Upper lobe of left lung (tissue), 4 donors: ENCODE measurements around the gene DCP1B.
A peak's percentile ranks its signal among the peaks of the same experiment; 100 is the strongest.

Experiments used
- CTCF ChIP-seq, 6 experiments: fragments of 450-650 bp in 4 of 6; fragments of 200-600 bp in 2 of 6; sonication (generic) in 2 of 6; IDR thresholded peaks; one replicate each; pipeline ENCODE4 v1.5.1; 2016 to 2019; ENCODE audit warnings: antibody characterized with exemption in 6 of 6
- POLR2A ChIP-seq, 4 donors: fragments of 450-650 bp; IDR thresholded peaks; one replicate each; pipeline ENCODE4 v1.5.1; 2016 to 2017; ENCODE audit warnings: antibody characterized with exemption in 4 of 4, mild to moderate bottlenecking in 2 of 4
- POLR2AphosphoS5 ChIP-seq, 2 donors: sonication (generic); formaldehyde crosslinking; IDR thresholded peaks; one replicate each; pipeline ENCODE4 v1.5.1; 2017; ENCODE audit warnings: antibody characterized with exemption in 2 of 2

DNA sequence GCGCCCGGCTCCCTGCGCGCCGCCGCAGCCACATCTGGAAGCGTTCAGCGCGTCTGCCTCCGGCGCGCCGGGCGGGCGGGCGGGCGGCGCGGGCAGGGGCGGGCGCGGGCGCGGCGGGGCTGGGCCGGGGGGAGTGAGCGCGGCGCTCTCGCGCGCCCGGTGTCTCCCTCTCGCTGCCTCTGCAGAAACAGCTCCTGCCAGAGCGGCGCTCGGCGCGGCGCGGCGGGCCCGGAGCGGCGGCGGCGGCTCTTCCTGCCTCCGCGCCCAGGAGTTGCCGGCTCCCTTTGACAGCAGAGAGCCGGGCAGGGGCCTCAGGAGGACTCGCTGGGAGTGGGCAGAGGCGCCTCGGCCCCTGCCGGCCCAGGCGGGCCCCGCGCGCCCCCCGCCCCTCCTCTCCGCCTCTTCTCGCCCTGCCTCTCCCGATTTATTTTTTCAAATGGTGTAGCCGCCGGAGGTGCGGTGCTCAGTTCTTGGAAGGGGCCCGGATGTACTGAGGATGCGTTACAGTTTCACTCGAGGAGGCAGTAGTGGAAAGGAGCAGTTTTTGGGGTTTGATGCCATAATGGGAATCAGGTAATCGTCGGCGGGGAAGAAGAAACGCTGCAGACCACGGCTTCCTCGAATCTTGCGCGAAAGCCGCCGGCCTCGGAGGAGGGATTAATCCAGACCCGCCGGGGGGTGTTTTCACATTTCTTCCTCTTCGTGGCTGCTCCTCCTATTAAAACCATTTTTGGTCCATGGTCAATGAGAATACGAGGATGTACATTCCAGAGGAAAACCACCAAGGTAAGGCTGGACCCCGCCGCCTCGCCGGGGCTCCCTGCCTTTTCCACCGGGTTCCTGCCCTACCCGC lies 48.8 kb upstream of the DCP1B start, which contains the start of gene CACNA1C:
- TF ChIP-seq POLR2AphosphoS5 (IDR thresholded peaks at IDR 0.05) (peak in 1 of 2 donors; percentile 9), CTCF (IDR thresholded peaks at IDR 0.05) (peak in 3 of 6 experiments; percentile 12 to 38 (median 22)), POLR2A (IDR thresholded peaks at IDR 0.05) (peak in 1 of 4 donors; percentile 8)
